GM18868 (cell line): ENCODE measurements around the gene ANKRD24.
"Not testable (repeated sequence)": the region's sequence is repeated elsewhere in the genome, so short reads cannot be mapped to it uniquely, and the experiment has no call there.

Experiments
- ATAC-seq: cut with Tn5 transposase; IDR thresholded peaks from one replicate; pipeline ENCODE4 v1.9.1; 2021; ENCODE audit warnings: mild to moderate bottlenecking, moderate library complexity; ENCODE audit not compliant: unreplicated experiment

Gene ANKRD24

GRCh38 chr19:4197625-4198466, 15.4 kb downstream of the ANKRD24 start:
- no peak for ATAC-seq

DNA sequence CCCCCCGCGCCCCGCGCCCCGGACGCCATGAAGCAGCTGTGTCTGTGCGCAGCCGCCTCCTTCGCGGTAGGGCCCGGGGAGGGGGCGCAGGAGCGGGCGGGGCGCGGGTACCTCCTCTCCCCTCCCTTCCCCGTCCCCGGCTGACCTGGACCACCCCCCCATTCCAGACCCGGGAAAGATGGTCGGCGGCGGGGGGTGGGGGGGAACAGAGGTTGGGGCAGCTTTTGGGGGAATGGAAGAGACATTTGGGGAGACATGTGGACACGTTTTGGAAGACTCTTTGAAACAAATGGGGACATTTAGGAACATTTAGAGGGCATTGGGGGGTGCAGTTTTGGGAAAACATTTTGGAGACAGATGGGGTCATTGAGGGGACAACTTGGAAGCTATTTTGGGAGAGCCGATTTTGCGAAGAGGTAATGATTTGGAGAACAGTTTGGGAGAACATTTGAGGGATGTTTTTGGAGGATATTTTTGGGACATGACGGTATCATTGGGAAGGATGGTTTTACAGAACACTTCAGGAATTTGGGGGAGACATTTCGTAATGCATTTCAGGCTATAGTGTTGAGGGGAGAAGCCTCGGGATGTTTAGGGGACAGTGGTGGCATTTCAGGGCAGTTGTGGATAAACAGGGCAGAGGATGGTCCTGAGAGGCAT, 16.1 kb downstream of the ANKRD24 start:
- ATAC-seq, result no peak

GRCh38 chr19:4199699-4200293, 17.3 kb downstream of the ANKRD24 start:
- no peak for ATAC-seq

- ATAC-seq, result no peak
Measured at GRCh38 chr19:4200940-4201542, 18.6 kb downstream of the ANKRD24 start.

DNA sequence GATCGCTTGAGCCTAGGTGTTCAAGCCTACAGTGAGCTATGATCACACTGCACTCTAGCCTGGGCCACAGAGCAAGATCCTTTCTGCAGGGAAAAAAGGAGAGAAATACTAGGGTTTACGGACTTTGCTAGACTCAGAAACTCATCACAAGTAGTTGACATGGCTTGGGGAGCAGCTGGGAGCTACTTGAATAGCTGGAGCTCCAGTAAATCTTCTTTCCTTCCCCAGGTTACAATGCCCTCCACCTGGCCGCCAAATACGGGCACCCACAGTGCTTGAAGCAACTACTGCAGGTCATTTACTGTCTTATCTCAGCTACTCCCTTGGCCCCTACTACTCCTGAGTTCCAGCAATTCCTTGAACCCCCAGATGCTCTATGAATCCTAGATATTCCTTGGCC, 19.3 kb downstream of the ANKRD24 start:
- no peak for ATAC-seq

GRCh38 chr19:4206818-4207484, 24.5 kb downstream of the ANKRD24 start:
- ATAC-seq, result no peak

- no peak for ATAC-seq
Measured at GRCh38 chr19:4208385-4209094, 26.1 kb downstream of the ANKRD24 start.

DNA sequence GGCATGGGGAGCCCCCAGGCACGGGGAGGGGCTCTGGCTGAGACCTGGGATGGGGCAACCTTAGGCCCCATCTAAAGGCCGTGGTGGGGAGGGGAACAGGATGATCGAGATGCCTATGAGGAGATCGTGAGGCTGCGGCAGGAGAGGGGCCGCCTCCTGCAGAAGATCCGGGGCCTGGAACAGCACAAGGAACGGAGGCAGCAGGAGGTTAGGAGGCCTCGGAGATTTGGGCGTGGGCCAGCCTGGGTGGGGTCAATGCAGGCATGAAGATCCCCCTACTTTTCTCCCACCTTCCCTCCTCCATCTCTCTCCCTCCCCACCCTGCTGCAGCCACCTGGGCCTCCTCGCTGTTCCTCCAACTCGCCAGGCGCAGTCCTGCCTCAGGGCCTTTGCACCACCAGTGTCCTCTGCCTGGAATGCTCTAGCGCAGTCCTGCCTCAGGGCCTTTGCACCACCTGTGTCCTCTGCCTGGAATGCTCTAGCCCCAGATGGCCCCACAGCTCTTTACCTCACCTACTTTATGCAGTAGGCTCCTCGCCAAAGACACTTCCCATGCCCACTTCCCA, 27.8 kb downstream of the ANKRD24 start:
- ATAC-seq, result no peak

DNA sequence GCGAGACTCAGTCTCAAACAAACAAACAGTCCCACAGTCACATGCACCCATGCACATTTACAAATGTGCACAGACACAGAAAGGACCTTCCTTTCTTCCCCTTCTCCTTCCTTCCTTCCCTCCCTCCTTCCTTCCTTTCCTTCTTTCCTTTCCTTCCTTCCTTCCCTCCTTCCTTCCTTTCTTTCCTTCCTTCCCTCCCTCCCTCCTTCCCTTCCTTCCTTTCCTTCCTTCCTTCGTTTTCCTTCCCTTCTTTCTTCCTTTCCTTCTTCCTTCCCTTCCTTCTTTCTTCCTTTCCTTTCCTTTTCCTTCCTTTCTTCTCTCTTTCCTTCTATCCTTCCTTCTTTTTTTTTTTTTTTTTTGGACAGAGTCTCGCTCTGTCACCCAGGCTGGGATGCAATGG, 30.6 kb downstream of the ANKRD24 start:
- no peak for ATAC-seq

- no peak for ATAC-seq
Measured at GRCh38 chr19:4215807-4216206, 33.3 kb downstream of the ANKRD24 start.

GRCh38 chr19:4216846-4217245, 34.4 kb downstream of the ANKRD24 start:
- no peak for ATAC-seq

- ATAC-seq, result no peak
Measured at GRCh38 chr19:4217429-4218264, 35.2 kb downstream of the ANKRD24 start.

GRCh38 chr19:4218523-4218922, 36.0 kb downstream of the ANKRD24 start:
- ATAC-seq, result not testable (repeated sequence)

DNA sequence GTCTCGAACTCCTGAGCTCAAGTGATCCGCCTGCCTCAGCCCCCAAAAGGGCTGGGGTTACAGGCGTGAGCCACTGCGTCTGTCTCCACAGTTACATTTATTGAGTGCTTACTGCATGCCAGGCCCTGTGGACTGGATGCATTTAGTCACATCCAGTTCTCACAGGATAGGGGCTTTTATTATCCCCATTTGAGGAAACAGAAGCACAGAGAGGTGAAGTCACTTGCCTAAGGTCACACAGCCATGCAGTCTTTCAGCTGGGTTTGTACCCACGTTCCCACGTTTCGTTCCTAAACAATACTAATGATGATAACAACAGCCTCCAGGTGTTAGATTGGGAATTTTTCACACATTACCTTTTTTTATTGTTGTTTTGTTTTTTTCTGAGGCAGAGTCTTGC, 37.7 kb downstream of the ANKRD24 start:
- ATAC-seq, result no peak

DNA sequence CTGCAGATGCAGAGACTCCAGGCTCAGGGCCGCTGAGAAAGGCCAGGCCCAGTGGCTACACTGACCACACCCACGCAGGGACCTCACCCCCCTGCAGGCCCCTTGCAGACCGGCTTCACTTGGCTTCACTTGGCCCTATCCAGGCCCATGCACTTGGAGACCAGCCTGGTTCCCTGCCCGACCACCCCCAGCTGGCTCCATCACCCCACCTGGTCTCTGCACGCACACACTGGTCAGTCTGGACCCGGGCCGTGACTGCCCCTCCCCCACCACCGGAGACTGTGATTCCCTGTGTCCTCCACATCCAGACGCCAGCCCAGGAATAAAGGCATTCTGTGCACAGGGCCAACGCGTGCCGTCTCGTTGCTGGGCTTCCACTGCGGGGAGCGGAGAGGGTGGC, 42.0 kb downstream of the ANKRD24 start:
- no peak for ATAC-seq

GRCh38 chr19:4225885-4226284, 43.4 kb downstream of the ANKRD24 start:
- no peak for ATAC-seq

DNA sequence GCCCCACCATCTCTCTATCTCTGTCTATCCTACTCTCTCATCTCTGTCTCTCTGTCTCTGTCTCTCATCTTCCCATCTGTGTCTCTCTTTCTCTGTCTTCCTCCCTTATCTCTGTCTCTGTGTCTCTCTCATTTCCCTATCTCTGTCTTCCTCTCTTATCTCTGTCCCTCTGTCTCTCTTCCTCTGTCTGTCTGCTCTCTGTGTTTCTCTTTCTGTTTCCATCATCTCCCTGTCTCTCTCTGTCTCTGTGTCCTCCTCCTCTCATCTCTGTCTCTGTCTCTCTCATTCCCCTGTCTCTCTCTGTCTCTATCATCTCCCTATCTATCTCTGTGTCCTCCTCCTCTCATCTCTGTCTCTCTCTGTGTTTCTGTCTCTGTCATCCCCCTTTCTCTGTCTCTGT, 45.3 kb downstream of the ANKRD24 start:
- ATAC-seq, result no peak

- no peak for ATAC-seq
Measured at GRCh38 chr19:4228765-4229178, 46.3 kb downstream of the ANKRD24 start.
